ENCODE measurements around the gene NR4A2.

NR4A2 gene

DNA sequence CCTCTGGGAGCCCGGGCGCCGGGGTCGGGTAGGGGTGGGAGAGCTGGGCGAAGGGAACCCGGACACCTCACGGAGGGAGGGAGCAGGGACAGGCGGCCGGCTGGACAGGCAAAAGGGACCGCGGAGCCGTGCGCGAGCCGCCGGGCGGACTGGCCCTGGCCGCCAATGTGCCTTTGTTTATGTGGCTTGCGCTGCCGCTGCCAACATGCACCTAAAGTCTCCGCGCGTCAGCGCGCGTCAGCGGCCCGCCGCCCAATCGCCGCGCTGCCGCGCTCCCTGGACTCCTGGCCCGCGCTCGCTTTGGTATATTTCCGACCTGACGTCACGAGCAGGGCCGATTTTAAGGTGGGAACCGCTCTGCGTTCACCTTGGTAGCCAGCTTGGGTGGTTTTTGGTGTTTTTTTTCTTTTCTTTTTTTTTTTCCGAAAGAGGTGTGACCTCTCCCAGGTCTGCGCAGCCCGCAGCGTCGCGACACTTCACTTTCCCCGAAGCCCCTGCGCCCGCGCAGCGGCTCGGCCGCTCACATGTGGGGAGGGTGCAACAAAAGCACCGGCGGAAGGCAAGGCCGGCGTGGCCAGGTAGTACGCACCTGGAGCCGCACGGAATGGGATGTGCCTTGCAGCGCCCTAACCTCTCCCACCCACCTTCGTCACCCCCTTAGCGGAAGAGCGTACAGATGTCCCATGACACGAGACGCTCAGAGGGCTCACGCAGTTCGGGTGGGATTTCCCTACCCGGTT lies at the start of gene NR4A2:
NR4A2 (minus strand) TSS at position 188 of the 740 bp plus-strand sequence. CDS start 2,535 bp downstream, outside the sequence.
- peak; percentile 53 for DNase-seq (ENCODE audit: low read depth)

GRCh38 chr2:156380117-156380645 lies 47.7 kb upstream of the NR4A2 start:
- DNase-seq (ENCODE audit: low read depth): no peak

GRCh38 chr2:156379714-156380113 lies 47.2 kb upstream of the NR4A2 start:
- no peak for DNase-seq (ENCODE audit: low read depth)

GRCh38 chr2:156379071-156379470 lies 46.5 kb upstream of the NR4A2 start:
- DNase-seq (ENCODE audit: low read depth): no peak

DNA sequence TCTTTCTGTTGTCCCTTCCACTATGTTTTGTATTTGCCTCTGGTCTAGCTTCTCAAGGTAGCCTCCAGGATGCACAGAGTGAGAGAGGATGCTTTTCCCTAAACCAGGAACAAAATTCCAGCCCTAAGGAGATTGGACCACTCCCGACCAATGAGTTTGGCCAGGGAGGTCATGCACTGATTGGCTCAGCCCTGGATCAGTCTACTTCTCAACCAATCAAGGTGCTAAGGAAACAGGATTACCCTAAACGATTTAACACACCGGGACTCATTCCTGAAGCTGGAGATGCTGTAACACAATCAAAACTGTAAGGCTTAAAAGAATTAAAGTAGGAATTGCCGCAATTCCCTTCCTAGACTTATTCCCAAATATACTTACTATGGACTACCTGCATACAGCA lies 34.2 kb upstream of the NR4A2 start:
- no peak for DNase-seq (ENCODE audit: low read depth)

DNA sequence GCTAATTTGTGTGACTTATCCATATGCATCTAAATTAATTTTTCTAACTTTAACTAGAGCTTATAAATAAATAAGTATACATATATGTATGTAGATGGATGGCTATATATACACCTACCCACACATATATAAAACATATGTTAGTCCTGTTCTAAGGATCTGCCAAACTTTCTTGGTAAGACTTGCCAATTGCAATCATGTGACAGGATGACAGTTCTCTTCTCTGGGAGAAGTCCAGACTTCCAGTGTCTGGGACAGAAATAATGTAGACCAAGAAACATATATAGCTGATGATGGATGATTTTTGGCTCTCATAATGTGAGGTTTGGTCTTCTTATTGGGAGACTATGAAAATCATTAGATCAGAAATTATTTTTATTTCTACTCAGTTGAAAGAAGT lies 30.6 kb upstream of the NR4A2 start:
- DNase-seq (ENCODE audit: low read depth): no peak

- peak; percentile 53 for DNase-seq (ENCODE audit: low read depth)
Measured at GRCh38 chr2:156356014-156356754, 23.7 kb upstream of the NR4A2 start.

DNA sequence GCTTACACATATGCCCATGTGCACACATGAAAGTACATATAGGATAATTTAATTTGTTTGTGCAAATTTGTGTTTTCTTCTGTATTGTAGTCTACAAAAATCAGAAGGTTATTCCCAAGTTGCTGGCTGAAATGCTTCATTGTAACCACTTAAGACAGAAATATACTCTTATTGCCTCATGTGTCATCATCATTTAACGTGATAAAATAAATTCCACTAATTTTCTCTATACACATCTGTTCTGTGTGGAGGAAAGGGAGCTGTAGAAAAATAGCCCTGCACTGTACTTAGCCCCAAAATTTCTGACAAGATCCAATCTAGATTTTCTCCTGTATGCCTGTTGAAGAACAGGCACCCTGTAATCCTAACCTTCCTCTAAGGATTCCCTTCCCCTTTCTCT lies 20.4 kb upstream of the NR4A2 start:
- no peak for DNase-seq (ENCODE audit: low read depth)

DNA sequence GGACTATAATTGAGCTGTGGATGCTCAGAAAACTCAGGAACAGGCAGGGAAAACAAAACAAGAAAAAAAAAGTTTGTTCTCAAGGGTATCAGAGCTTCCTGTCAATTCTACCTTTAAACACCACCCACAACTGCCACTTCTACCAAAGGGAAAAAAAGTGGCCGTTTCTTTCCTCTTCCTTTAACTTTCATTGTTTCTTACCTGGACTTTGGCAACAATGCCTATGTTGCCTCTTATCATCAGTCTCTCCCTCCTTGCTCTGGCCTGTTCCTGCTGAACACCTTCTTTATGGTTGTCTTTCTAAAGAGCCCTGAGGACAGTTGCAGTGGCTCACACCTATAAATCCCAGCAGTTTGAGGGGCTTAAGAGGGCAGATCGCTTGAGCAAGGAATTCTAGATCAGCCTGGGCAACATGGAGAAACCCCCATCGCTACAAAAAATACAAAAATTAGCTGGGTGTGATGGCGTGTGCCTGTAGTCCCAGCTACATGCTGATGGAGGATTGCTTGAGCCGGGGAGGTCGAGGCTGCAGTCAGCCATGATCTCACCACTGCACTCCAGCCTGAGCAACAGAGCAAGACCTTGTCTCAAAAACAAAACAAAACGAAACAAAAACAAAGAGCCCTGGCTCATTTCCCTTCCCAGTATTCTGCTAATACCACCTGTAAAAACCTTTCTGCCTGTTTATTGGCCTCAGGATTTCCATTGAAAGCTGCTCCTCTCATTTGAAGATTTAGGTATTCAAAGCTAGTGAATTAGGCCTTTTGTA lies 18.0 kb upstream of the NR4A2 start:
- no peak for DNase-seq (ENCODE audit: low read depth)

- no peak for DNase-seq (ENCODE audit: low read depth)
Measured at GRCh38 chr2:156349605-156350004, 17.1 kb upstream of the NR4A2 start.

GRCh38 chr2:156349161-156349560 lies 16.6 kb upstream of the NR4A2 start:
- DNase-seq (ENCODE audit: low read depth): no peak

GRCh38 chr2:156347431-156347830 lies 14.9 kb upstream of the NR4A2 start:
- no peak for DNase-seq (ENCODE audit: low read depth)

DNA sequence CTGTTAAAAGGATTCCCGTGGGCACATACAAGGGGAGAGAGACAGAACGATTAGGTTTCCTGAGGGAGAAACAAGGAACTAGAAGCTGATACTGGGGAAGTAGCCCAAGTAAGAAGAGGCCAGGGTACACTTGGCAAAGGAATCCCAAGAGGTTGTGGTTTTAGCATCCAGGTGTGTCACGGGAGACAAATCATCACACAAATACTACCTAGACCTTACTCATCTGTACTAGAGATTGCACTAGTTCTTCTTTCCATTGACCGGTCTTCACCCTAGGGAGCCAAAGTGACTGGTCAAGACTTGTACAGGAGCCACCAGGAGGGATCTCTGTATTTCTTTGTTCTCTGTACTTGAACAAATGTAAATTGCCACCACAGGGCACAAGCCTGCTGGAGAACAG lies 14.2 kb upstream of the NR4A2 start:
- DNase-seq (ENCODE audit: low read depth): no peak

GRCh38 chr2:156345582-156345981 lies 13.1 kb upstream of the NR4A2 start:
- no peak for DNase-seq (ENCODE audit: low read depth)

- DNase-seq (ENCODE audit: low read depth): no peak
Measured at GRCh38 chr2:156343940-156344301, 11.4 kb upstream of the NR4A2 start.

GRCh38 chr2:156343096-156343939 lies 10.8 kb upstream of the NR4A2 start:
- no peak for DNase-seq (ENCODE audit: low read depth)

GRCh38 chr2:156342254-156343095 lies 10.0 kb upstream of the NR4A2 start:
- peak; percentile 53 for DNase-seq (ENCODE audit: low read depth)

- peak; percentile 85 for DNase-seq (ENCODE audit: low read depth)
Measured at GRCh38 chr2:156341452-156342253, 9.1 kb upstream of the NR4A2 start.

DNA sequence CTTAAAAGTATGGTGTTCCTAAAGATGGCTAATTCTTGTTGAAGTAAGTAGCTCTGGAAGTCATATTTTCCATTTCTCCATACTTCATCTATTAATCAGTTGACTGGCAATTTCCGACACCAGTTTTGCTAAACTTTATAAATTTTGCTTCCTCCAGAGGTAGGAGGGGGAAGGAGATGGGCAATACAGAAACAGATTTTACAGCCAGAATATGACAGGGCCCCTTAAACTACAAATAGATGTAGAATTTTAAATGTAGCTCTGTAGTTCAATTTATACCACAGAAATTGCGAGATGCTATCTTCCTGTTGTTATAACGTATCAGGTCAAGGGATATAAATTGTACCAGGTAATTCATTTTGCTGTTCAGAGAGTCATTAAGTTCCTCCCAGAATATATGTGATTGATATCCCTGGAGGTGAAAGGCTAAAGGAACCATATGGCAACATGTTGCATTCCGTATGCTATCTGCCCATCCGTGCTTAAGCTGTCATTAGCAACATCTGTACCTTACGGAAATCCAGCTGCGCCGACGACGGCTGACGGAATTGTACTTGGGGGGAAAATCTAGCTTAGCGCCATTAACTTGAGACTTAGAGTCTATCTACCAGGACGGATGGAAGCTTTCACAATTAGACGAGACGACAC lies 8.4 kb upstream of the NR4A2 start:
- DNase-seq (ENCODE audit: low read depth): no peak

Measured in HS-5 (cell line).